ENCODE results near the gene PERCC1.

PERCC1 gene

DNA sequence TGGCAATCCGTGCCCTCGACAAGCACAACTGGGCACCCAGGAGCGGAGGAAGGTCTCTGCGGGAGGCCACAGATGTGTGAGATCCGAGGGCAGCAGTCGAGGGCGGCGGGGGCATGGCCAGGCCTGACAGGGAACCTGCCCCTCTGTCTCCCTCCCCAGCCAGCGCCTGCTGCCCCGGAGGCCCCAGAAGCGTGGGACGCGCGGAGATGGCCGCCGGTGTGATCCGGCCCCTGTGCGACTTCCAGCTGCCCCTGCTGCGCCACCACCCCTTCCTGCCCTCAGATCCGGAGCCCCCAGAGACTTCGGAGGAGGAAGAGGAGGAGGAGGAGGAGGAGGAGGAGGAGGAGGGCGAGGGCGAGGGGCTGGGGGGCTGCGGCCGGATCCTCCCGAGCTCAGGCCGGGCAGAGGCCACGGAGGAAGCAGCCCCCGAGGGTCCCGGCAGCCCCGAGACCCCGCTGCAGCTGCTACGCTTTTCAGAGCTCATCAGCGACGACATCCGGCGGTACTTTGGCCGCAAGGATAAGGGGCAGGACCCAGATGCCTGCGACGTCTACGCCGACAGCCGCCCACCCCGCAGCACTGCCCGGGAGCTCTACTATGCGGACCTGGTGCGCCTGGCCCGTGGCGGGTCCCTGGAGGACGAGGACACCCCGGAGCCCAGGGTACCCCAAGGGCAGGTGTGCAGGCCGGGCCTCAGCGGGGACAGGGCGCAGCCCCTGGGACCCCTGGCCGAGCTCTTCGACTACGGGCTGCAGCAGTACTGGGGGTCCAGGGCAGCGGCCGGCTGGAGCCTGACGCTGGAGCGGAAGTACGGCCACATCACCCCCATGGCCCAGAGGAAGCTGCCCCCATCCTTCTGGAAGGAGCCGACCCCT is 1.7 kb downstream of the PERCC1 start:
- TF ChIP-seq, protein P1, sequence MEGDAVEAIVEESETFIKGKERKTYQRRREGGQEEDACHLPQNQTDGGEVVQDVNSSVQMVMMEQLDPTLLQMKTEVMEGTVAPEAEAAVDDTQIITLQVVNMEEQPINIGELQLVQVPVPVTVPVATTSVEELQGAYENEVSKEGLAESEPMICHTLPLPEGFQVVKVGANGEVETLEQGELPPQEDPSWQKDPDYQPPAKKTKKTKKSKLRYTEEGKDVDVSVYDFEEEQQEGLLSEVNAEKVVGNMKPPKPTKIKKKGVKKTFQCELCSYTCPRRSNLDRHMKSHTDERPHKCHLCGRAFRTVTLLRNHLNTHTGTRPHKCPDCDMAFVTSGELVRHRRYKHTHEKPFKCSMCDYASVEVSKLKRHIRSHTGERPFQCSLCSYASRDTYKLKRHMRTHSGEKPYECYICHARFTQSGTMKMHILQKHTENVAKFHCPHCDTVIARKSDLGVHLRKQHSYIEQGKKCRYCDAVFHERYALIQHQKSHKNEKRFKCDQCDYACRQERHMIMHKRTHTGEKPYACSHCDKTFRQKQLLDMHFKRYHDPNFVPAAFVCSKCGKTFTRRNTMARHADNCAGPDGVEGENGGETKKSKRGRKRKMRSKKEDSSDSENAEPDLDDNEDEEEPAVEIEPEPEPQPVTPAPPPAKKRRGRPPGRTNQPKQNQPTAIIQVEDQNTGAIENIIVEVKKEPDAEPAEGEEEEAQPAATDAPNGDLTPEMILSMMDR (IDR thresholded peaks at IDR 0.05; ENCODE audit: control extremely low read depth, extremely low read depth, low read depth, missing control alignments) = no peak
- ChIA-PET CTCF (interaction anchor here (0.6 kb wide), 1 partner anchor 14 kb away, joined by 3 read pairs; no protein-coding TSS in a partner anchor), POLR2A (no interaction called here)
- DNase-seq (ENCODE audit: extremely low spot score) = no peak

DNA sequence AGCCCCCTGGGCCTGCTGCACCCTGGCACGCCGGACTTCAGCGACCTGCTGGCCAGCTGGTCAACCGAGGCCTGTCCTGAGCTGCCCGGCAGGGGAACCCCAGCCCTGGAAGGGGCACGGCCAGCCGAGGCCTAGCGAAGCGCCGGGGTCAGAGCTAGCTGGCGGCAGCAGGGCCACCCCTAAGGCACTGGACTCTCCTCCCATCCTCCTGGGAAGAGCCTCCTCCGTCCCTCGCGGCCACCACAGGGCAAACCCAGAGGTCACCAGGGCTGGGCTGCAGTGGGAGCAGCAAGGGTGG is 2.3 kb downstream of the PERCC1 start:
- TF ChIP-seq, protein P1 (IDR thresholded peaks at IDR 0.05; ENCODE audit: control extremely low read depth, extremely low read depth, low read depth, missing control alignments) = no peak
- no peak for DNase-seq (ENCODE audit: extremely low spot score)
- CTCF ChIA-PET = interaction anchor here (0.6 kb wide), 1 partner anchor 13 kb away, joined by 3 read pairs; no protein-coding TSS in a partner anchor
- POLR2A ChIA-PET = no interaction called here

DNA sequence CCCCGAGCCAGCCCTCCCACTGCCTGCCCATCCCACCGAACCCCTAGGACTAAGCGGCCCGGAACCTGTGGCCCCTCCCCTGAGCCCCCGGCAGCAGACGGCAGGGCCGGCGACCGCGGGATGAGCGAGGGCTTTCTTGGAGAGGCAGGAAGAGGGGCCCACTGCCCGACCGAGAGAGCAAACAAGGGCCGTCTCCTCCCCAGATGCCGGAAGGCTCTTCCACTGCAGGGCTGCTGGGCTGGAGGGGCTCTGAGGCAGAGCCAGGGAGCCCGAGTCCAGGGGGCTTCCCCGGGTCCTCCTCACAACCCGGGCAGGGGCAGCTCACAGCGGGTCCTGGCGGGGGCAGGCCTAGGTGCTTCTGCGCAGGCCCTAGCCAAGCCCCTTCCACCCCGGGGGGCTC is 2.9 kb downstream of the PERCC1 start:
- ChIA-PET CTCF (interaction anchor here (0.6 kb wide), 1 partner anchor 13 kb away, joined by 3 read pairs; no protein-coding TSS in a partner anchor), POLR2A (no interaction called here)
- no peak for DNase-seq (ENCODE audit: extremely low spot score)
- TF ChIP-seq, protein P1 (IDR thresholded peaks at IDR 0.05; ENCODE audit: control extremely low read depth, extremely low read depth, low read depth, missing control alignments) = no peak

DNA sequence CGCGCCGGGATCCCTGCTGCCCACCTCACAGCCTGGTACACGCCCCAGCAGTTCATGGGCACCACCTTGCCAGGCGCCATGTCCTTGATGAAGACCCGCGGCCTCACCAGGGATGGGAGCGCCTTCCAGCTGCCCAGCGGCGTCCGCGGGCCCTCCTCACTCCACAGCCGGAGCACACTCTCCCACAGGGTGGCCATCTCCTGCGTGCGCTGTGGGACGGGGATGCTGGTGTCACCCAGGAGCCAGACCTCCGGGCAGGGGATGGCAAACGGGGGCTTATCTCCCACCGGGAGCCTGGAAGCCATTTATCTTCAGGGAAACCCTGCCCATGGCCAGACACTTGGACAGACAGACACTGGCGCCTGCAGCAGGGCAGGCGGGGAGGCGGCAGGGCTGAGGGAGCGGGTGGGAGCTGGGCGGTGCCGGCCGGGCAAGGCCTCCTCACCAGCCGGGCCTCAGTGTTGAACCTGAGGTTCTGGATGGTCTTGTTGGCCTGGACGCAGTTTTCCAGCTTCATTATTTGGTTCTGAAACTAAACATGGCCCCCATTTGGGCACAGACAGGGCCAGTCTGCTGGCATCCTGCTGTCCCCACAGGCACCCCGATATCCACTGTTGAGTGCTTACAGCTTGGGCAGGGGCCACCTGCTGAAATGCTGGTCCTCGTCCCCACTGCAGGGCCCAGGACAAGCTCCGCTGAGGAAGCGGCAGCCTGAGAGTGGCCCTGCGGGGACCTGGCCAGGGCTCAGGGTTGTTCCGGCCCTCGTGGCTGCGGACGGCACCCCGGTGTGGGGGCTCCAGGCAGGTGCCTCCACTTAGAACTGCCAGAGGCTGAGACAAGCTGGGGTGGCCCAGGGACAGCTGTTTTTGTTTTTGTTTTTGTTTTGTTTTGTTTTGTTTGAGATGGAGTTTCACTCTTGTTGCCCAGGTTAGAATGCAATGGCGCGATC is 4.0 kb downstream of the PERCC1 start:
- no peak for DNase-seq (ENCODE audit: extremely low spot score)
- POLR2A ChIA-PET = no interaction called here
- CTCF ChIA-PET = interaction anchor here (0.9 kb wide), 1 partner anchor 71 kb away, joined by 3 read pairs; no protein-coding TSS in a partner anchor
- TF ChIP-seq, protein P1 (IDR thresholded peaks at IDR 0.05; ENCODE audit: control extremely low read depth, extremely low read depth, low read depth, missing control alignments) = no peak

DNA sequence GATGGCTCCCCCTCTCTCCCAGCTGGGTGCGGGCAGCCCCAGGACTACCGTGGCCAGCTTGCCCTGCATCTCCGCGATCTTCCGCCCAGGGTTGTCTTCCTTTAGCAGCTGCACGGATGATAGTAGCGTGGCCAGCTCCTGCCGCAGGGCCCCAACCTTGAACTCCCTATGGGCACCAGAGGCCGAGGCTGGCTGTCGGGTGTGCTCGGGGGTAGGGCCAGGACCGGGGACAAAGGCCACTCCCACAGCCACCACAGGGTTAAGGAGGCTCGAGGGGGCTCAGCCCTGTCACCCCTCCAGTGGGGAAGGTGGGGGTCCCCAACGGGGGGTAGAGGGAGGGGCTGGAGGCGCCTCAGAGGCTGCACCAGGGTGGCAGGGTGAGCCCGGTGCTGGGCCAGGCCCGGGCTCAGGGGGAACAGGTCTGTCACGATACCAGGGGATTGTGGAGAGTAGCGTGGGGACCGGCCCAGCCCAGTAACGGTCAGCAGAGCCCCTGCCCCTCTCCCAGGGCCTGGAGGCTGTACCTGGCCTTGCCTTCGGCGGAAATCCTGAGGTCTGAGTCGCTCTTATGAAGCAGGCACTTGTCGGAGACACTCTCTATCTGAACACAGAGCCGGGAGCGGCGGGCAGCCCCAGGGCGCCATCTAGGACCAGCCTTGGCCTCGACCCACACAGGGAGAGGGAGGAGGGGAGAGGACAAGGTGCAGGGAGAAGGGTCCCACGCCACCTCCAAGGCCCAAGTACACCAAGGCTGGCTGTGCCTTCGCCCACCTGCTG is 5.2 kb downstream of the PERCC1 start:
- ChIA-PET CTCF (interaction anchor here (0.9 kb wide), 1 partner anchor 72 kb away, joined by 3 read pairs; no protein-coding TSS in a partner anchor), POLR2A (no interaction called here)
- TF ChIP-seq, protein P1 (IDR thresholded peaks at IDR 0.05; ENCODE audit: control extremely low read depth, extremely low read depth, low read depth, missing control alignments) = no peak
- no peak for DNase-seq (ENCODE audit: extremely low spot score)

Data from GM10248 (cell line).